Neural progenitor cell (in vitro differentiated cells): ENCODE measurements around the gene NRG3. TPM values are rescaled to one million over a fixed set of nuclear protein-coding genes. Genes with fewer than 3 reads are reported as not detected.

Source experiments
- DNase-seq: peaks from one replicate; pipeline ENCODE4 v3.0.0-alpha.2; 2016; ENCODE audit warnings: low spot score
- H2AFZ ChIP-seq: fragments of 200-600 bp; sonication (generic); replicated peaks from 2 replicates; pipeline ENCODE4 v1.6.1; 2016; ENCODE audit warnings: antibody characterized with exemption
- H3F3A ChIP-seq: fragments of 200-600 bp; sonication (generic); 2 replicates; pipeline ENCODE4 v1.6.1; 2016; ENCODE audit warnings: antibody characterized with exemption, low read depth
- H3K27ac ChIP-seq: fragments of 200-600 bp; sonication (generic); 2 replicates; pipeline ENCODE4 v1.5.1; 2016; ENCODE audit warnings: mild to moderate bottlenecking
- H3K27me3 ChIP-seq: fragments of 200-600 bp; sonication (generic); 2 replicates; pipeline ENCODE4 v1.6.1; 2016; ENCODE audit warnings: mild to moderate bottlenecking, moderate library complexity
- H3K36me3 ChIP-seq: fragments of 200-600 bp; sonication (generic); 2 replicates; pipeline ENCODE4 v1.5.1; 2016
- H3K4me1 ChIP-seq: fragments of 200-600 bp; sonication (generic); 2 replicates; pipeline ENCODE4 v1.6.1; 2016; ENCODE audit warnings: mixed run types
- H3K4me2 ChIP-seq: fragments of 200-600 bp; sonication (generic); 2 replicates; pipeline ENCODE4 v1.6.1; 2016
- H3K4me3 ChIP-seq: fragments of 200-600 bp; sonication (generic); 2 replicates; pipeline ENCODE4 v1.5.1; 2016
- H3K79me2 ChIP-seq: fragments of 200-600 bp; sonication (generic); 2 replicates; pipeline ENCODE4 v1.6.1; 2016; ENCODE audit warnings: low read depth
- H3K9ac ChIP-seq: fragments of 200-600 bp; sonication (generic); 2 replicates; pipeline ENCODE4 v1.6.1; 2016
- H3K9me3 ChIP-seq: fragments of 200-600 bp; sonication (generic); 2 replicates; pipeline ENCODE4 v1.5.1; 2016; ENCODE audit warnings: low read depth
- H4K20me1 ChIP-seq: fragments of 200-600 bp; sonication (generic); 2 replicates; pipeline ENCODE4 v1.6.1; 2016; ENCODE audit warnings: low read depth
- H3K27ac Mint-ChIP-seq: 3 replicates; pipeline ENCODE4 v1.8.0; 2021; ENCODE audit warnings: mixed read lengths
- H3K27me3 Mint-ChIP-seq: 2 replicates; pipeline ENCODE4 v1.8.0; 2022; ENCODE audit warnings: low read depth, mild to moderate bottlenecking, inconsistent platforms, moderate library complexity, mixed read lengths; ENCODE audit not compliant: insufficient read depth
- H3K36me3 Mint-ChIP-seq: 3 replicates; pipeline ENCODE4 v1.8.0; 2021; ENCODE audit warnings: mixed read lengths
- H3K4me1 Mint-ChIP-seq: 3 replicates; pipeline ENCODE4 v1.8.0; 2021; ENCODE audit warnings: mixed read lengths
- H3K4me3 Mint-ChIP-seq: 3 replicates; pipeline ENCODE4 v1.8.0; 2021; ENCODE audit warnings: mild to moderate bottlenecking, moderate library complexity, mixed read lengths
- H3K9me3 Mint-ChIP-seq: 3 replicates; pipeline ENCODE4 v1.8.0; 2020; ENCODE audit warnings: mixed read lengths
- CTCF ChIP-seq: fragments of 200-600 bp; sonication (generic); IDR thresholded peaks from 2 replicates; pipeline ENCODE4 v1.5.1; 2017; ENCODE audit warnings: antibody characterized with exemption, mild to moderate bottlenecking
- EZH2 ChIP-seq: fragments of 200-600 bp; sonication (generic); IDR thresholded peaks from 2 replicates; pipeline ENCODE4 v1.6.1; 2017; ENCODE audit warnings: antibody characterized with exemption, mild to moderate bottlenecking, moderate library complexity
- EZH2phosphoT487 ChIP-seq: fragments of 200-600 bp; sonication (generic); IDR thresholded peaks from 2 replicates; pipeline ENCODE4 v1.6.1; 2017; ENCODE audit warnings: antibody characterized with exemption
- total RNA-seq: library from RNA; depleted of rRNA; stranded (reverse); fragments of >200 nt; gene quantifications from 2 replicates; pipeline ENCODE4 v1.2.3, GENCODE V29; 2015; ENCODE audit warnings: low replicate concordance

Gene NRG3
- total RNA-seq, 1 donor from 2014 or later: 1.9 TPM

GRCh38 chr10:82643601-82644000 lies 768.6 kb downstream of the NRG3 start:
- Mint-ChIP-seq H3K4me1 (peaks cover 3% of the 10 kb centered on the region), H3K27me3 (no peaks in the 10 kb centered on the region), H3K27ac (no peak overlapping the region), H3K4me3 (no peak overlapping the region), H3K36me3 (no peaks in the 10 kb centered on the region), H3K9me3 (no peaks in the 10 kb centered on the region)
- Histone ChIP-seq H3K9ac (no peak overlapping the region), H3K4me2 (no peak overlapping the region), H3K4me1 (no peaks in the 10 kb centered on the region), H4K20me1 (no peaks in the 10 kb centered on the region), H3K9me3 (no peaks in the 10 kb centered on the region), H3F3A (no peaks in the 10 kb centered on the region), H3K27me3 (no peaks in the 10 kb centered on the region), H3K4me3 (no peak overlapping the region), H3K36me3 (no peaks in the 10 kb centered on the region), H2AFZ (no peak overlapping the region), H3K79me2 (no peaks in the 10 kb centered on the region), H3K27ac (no peak overlapping the region)
- TF ChIP-seq EZH2 (no peak), CTCF (no peak)
- DNase-seq: no peak

- Mint-ChIP-seq H3K9me3 (no peaks in the 10 kb centered on the region), H3K36me3 (no peaks in the 10 kb centered on the region), H3K4me1 (peaks cover 3% of the 10 kb centered on the region), H3K4me3 (no peak overlapping the region), H3K27me3 (no peaks in the 10 kb centered on the region), H3K27ac (no peak overlapping the region)
- Histone ChIP-seq H3K9me3 (no peaks in the 10 kb centered on the region), H3K36me3 (no peaks in the 10 kb centered on the region), H3K27me3 (no peaks in the 10 kb centered on the region), H4K20me1 (no peaks in the 10 kb centered on the region), H3K4me1 (no peaks in the 10 kb centered on the region), H3K27ac (no peak overlapping the region), H3K9ac (no peak overlapping the region), H3K4me2 (no peak overlapping the region), H3F3A (no peaks in the 10 kb centered on the region), H3K79me2 (no peaks in the 10 kb centered on the region), H3K4me3 (no peak overlapping the region), H2AFZ (no peak overlapping the region)
- TF ChIP-seq EZH2phosphoT487 (no peak), CTCF (no peak), EZH2 (no peak)
- DNase-seq: no peak
These were observed 770.2 kb downstream of the NRG3 start for GRCh38 chr10:82645221-82645620.

GRCh38 chr10:82653244-82654155 lies 778.5 kb downstream of the NRG3 start:
- Mint-ChIP-seq H3K9me3 (no peaks in the 10 kb centered on the region), H3K36me3 (no peaks in the 10 kb centered on the region), H3K27me3 (no peaks in the 10 kb centered on the region), H3K4me3 (no peak overlapping the region), H3K4me1 (peaks cover 6% of the 10 kb centered on the region), H3K27ac (no peak overlapping the region)
- Histone ChIP-seq H3F3A (no peaks in the 10 kb centered on the region), H3K79me2 (no peaks in the 10 kb centered on the region), H3K4me2 (peak overlapping the region; percentile 3), H3K4me3 (no peak overlapping the region), H3K4me1 (peaks cover 11% of the 10 kb centered on the region), H3K27me3 (no peaks in the 10 kb centered on the region), H2AFZ (no peak overlapping the region), H3K9me3 (no peaks in the 10 kb centered on the region), H3K36me3 (no peaks in the 10 kb centered on the region), H3K27ac (no peak overlapping the region), H3K9ac (no peak overlapping the region), H4K20me1 (no peaks in the 10 kb centered on the region)
- no peak for TF ChIP-seq CTCF
- no peak for TF ChIP-seq EZH2phosphoT487
- TF ChIP-seq EZH2: no peak
- DNase-seq: peak; percentile 6
